Caco-2 (cell line): Measurements from ENCODE around the gene PHACTR1. TPM values are rescaled to one million over a fixed set of nuclear protein-coding genes. Genes with fewer than 3 reads are reported as not detected.

Source experiments
- BruUV-seq: library from RNA; stranded (reverse); fragments of 400-500 nt; replicated peaks from 2 replicates; lab custom pipeline; 2021; lab: Mats Ljungman, UMichigan
- CTCF ChIA-PET: fragments of 300-600 bp; sonication (Branson Sonifier 250); formaldehyde crosslinking; loops from one replicate; lab custom pipeline; 2022; ENCODE audit warnings: antibody characterized with exemption; lab: Charles Lee
- POLR2A ChIA-PET: fragments of 300-600 bp; sonication (Branson Sonifier 250); formaldehyde crosslinking; loops from one replicate; lab custom pipeline; 2022; ENCODE audit warnings: antibody characterized with exemption; lab: Charles Lee
- DNase-seq, 2 experiments: peaks; one replicate each; pipeline versions ENCODE4 v3.0.0 to v3.0.0-alpha.2; 2020 to 2022
- H3K27me3 ChIP-seq: replicated peaks from 2 replicates; pipeline ENCODE4 v1.6.0; 2011; ENCODE audit warnings: low read length; ENCODE audit not compliant: control insufficient read depth, insufficient read depth
- H3K36me3 ChIP-seq: 2 replicates; pipeline ENCODE4 v1.5.1; 2011; ENCODE audit warnings: low read length; ENCODE audit not compliant: control insufficient read depth, insufficient read depth
- H3K4me1 ChIP-seq: fragments of 250-450 bp; sonication (Bioruptor Pico); 2 replicates; pipeline ENCODE4 v1.5.1; 2020; ENCODE audit warnings: mild to moderate bottlenecking
- H3K4me3 ChIP-seq: 2 replicates; pipeline ENCODE4 v1.5.1; 2011; ENCODE audit warnings: low read depth, mild to moderate bottlenecking, control low read depth, low read length
- H3K9me3 ChIP-seq: fragments of 250-450 bp; sonication (Bioruptor Pico); 2 replicates; pipeline ENCODE4 v1.5.1; 2020; ENCODE audit warnings: mild to moderate bottlenecking, moderate library complexity
- H3K27ac Mint-ChIP-seq: one replicate; pipeline ENCODE4 v1.8.0; 2022; ENCODE audit warnings: mixed read lengths; ENCODE audit not compliant: unreplicated experiment
- H3K27me3 Mint-ChIP-seq: one replicate; pipeline ENCODE4 v1.8.0; 2022; ENCODE audit warnings: mixed read lengths; ENCODE audit not compliant: insufficient read depth, unreplicated experiment
- H3K36me3 Mint-ChIP-seq: one replicate; pipeline ENCODE4 v1.8.0; 2022; ENCODE audit warnings: mild to moderate bottlenecking, mixed read lengths; ENCODE audit not compliant: insufficient read depth, unreplicated experiment
- H3K4me1 Mint-ChIP-seq: one replicate; pipeline ENCODE4 v1.8.0; 2022; ENCODE audit warnings: low read depth, mixed read lengths; ENCODE audit not compliant: unreplicated experiment
- H3K4me3 Mint-ChIP-seq: one replicate; pipeline ENCODE4 v1.8.0; 2022; ENCODE audit warnings: mild to moderate bottlenecking, moderate library complexity, mixed read lengths; ENCODE audit not compliant: unreplicated experiment
- H3K9me3 Mint-ChIP-seq: one replicate; pipeline ENCODE4 v1.8.0; 2022; ENCODE audit warnings: mixed read lengths; ENCODE audit not compliant: unreplicated experiment
- intact Hi-C: fragments of 100-400 bp; cut with micrococcal nuclease; formaldehyde crosslinking; loops from one replicate; pipeline ENCODE4 v1.10.0; 2022; ENCODE audit not compliant: unreplicated experiment
- total RNA-seq: library from RNA; stranded (reverse); gene quantifications from 2 replicates; pipeline ENCODE4 v1.2.3, GENCODE V29; 2022
- TF ChIP-seq, protein P1 (sequence below), 2 experiments: fragments of 200-600 bp in 1 of 2; IDR thresholded peaks; 1 replicate in 1 of 2; 2 replicates in 1 of 2; pipeline versions ENCODE4 v1.5.1 to v1.8.0; 2011 to 2022; ENCODE audit warnings: antibody characterized with exemption in 1 of 2, control low read depth in 1 of 2, inconsistent platforms in 1 of 2, low read depth in 1 of 2, low read length in 1 of 2, mild to moderate bottlenecking in 1 of 2, moderate library complexity in 1 of 2; ENCODE audit not compliant: insufficient read depth in 1 of 2, severe bottlenecking in 1 of 2, unreplicated experiment in 1 of 2

PHACTR1 gene
- total RNA-seq, 1 experiment from 2014 or later, result 0.41 TPM

DNA sequence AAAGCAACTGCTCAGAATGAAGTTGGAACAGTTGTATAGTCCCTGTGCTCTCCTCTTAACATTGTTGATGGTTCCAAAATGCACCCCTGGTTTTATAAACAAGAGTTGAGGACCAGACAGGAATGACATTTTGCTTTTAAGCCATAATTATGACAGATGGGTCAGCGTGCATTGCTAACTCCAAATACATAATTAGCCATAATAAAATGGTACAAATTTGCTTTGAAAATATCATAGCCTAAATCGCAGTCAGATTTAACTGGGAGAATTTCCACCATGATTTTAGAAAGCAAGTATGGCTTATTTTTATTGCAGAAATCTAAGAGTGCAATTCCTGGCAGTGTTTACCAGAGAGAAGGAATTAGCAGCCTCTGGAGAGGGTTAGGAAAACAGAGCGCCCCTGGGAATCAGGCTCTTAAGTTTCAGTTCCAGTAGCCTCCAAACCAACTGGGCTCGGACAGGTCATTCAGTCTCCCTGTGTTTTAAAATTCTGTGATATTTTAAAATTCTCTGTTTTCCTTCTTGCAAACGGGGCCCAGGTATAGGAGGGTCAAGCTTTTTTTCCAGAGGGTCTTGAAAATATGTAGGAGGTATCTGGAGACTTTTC is 309.4 kb downstream of the PHACTR1 start:
- intact Hi-C loops, result no loop called here
- ChIA-PET POLR2A (no interaction called here), CTCF (no interaction called here)
- Mint-ChIP-seq H3K27ac (no peak overlapping the region), H3K4me3 (no peak overlapping the region), H3K27me3 (peaks cover 24% of the 10 kb centered on the region), H3K9me3 (no peaks in the 10 kb centered on the region), H3K4me1 (no peaks in the 10 kb centered on the region), H3K36me3 (no peaks in the 10 kb centered on the region)
- no TSS peak for BruUV-seq
- H3K9me3 ChIP-seq, result no peaks in the 10 kb centered on the region
- no peak overlapping the region for H3K4me3 ChIP-seq
- H3K4me1 ChIP-seq, result no peaks in the 10 kb centered on the region
- no peaks in the 10 kb centered on the region for H3K36me3 ChIP-seq
- no peak for DNase-seq
- TF ChIP-seq, protein P1, sequence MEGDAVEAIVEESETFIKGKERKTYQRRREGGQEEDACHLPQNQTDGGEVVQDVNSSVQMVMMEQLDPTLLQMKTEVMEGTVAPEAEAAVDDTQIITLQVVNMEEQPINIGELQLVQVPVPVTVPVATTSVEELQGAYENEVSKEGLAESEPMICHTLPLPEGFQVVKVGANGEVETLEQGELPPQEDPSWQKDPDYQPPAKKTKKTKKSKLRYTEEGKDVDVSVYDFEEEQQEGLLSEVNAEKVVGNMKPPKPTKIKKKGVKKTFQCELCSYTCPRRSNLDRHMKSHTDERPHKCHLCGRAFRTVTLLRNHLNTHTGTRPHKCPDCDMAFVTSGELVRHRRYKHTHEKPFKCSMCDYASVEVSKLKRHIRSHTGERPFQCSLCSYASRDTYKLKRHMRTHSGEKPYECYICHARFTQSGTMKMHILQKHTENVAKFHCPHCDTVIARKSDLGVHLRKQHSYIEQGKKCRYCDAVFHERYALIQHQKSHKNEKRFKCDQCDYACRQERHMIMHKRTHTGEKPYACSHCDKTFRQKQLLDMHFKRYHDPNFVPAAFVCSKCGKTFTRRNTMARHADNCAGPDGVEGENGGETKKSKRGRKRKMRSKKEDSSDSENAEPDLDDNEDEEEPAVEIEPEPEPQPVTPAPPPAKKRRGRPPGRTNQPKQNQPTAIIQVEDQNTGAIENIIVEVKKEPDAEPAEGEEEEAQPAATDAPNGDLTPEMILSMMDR (IDR thresholded peaks at IDR 0.05; ENCODE audit: insufficient read depth in 1 of 2, low read depth in 1 of 2, low read length in 1 of 2, severe bottlenecking in 1 of 2, unreplicated experiment in 1 of 2), result no peak
- no peaks in the 10 kb centered on the region for H3K27me3 ChIP-seq

DNA sequence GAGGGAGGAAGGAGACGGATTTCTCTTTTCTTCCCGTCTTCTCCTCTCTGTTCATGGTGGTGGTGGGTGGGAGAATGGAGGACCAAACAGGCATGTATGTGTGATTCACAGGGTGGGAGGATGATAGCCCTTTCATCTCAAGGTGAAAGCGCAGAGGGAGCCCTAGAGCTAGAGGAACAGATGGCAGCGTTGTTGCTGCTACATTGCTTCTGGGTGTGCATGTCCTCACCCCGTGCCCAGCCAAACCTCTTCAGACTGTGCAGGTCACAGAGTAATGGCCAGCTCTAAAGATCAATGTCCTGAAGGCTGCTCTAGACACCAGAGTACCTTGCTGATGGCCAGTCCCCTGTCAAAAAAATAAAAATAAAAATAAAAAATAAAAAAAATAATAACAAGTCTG is 310.0 kb downstream of the PHACTR1 start:
- Mint-ChIP-seq H3K27ac (no peak overlapping the region), H3K4me1 (no peaks in the 10 kb centered on the region), H3K9me3 (no peaks in the 10 kb centered on the region), H3K4me3 (no peak overlapping the region), H3K36me3 (no peaks in the 10 kb centered on the region), H3K27me3 (peaks cover 24% of the 10 kb centered on the region)
- TF ChIP-seq, protein P1 (IDR thresholded peaks at IDR 0.05; ENCODE audit: insufficient read depth in 1 of 2, low read depth in 1 of 2, low read length in 1 of 2, severe bottlenecking in 1 of 2, unreplicated experiment in 1 of 2), result no peak
- CTCF ChIA-PET, result no interaction called here
- intact Hi-C loops, result no loop called here
- no peaks in the 10 kb centered on the region for H3K27me3 ChIP-seq
- no peak overlapping the region for H3K4me3 ChIP-seq
- DNase-seq, result no peak
- no peaks in the 10 kb centered on the region for H3K9me3 ChIP-seq
- BruUV-seq, result no TSS peak
- no peaks in the 10 kb centered on the region for H3K4me1 ChIP-seq
- POLR2A ChIA-PET, result no interaction called here
- H3K36me3 ChIP-seq, result no peaks in the 10 kb centered on the region

DNA sequence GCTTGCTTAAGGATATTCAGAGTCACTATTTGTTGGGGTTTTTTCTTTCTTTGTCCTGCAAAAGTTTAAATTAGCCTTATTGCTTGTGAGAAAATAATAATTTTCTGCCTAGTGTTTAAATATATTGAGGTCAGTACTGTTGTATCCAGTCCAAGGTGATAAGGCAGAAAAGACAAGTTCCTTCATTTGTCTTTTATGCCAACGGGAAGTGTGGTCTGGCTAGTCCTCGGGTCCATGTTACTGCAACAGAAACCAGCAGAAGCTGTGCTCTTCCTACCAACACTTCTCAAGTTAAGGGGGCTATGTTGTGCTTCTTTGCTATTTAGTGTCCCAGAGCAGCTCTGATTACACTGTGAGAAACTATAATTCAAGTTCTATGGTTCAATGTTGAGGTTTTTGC is 310.6 kb downstream of the PHACTR1 start:
- intact Hi-C loops, result no loop called here
- no peak overlapping the region for H3K27ac Mint-ChIP-seq
- no peaks in the 10 kb centered on the region for H3K36me3 Mint-ChIP-seq
- ChIA-PET POLR2A (no interaction called here), CTCF (no interaction called here)
- Histone ChIP-seq H3K9me3 (no peaks in the 10 kb centered on the region), H3K36me3 (no peaks in the 10 kb centered on the region), H3K27me3 (no peaks in the 10 kb centered on the region), H3K4me3 (no peak overlapping the region), H3K4me1 (no peaks in the 10 kb centered on the region)
- TF ChIP-seq, protein P1 (IDR thresholded peaks at IDR 0.05; ENCODE audit: insufficient read depth in 1 of 2, low read depth in 1 of 2, low read length in 1 of 2, severe bottlenecking in 1 of 2, unreplicated experiment in 1 of 2), result no peak
- no peaks in the 10 kb centered on the region for H3K4me1 Mint-ChIP-seq
- H3K27me3 Mint-ChIP-seq, result peaks cover 24% of the 10 kb centered on the region
- BruUV-seq, result no TSS peak
- H3K4me3 Mint-ChIP-seq, result no peak overlapping the region
- no peak for DNase-seq
- H3K9me3 Mint-ChIP-seq, result no peaks in the 10 kb centered on the region
